D721Med (cell line): ENCODE measurements around the gene RCOR2.
A peak's percentile ranks its signal among the peaks of the same experiment; 100 is the strongest.

Experiments used
- DNase-seq: peaks from one replicate; pipeline ENCODE4 v3.0.0; 2011; ENCODE audit warnings: low spot score; ENCODE audit not compliant: insufficient read length
- FAIRE-seq: peaks from 2 replicates; lab custom pipeline; 2011; peaks lifted over from hg19 to GRCh38; lab: Jason Lieb, UNC
- CTCF ChIP-seq: IDR thresholded peaks from 2 replicates; pipeline ENCODE4 v1.5.1; 2012; ENCODE audit warnings: mild to moderate bottlenecking, control low read depth; ENCODE audit not compliant: insufficient read depth; ENCODE audit errors: missing control alignments

RCOR2 gene

GRCh38 chr11:63876616-63877015 is 40.3 kb downstream of the RCOR2 start:
- no peak for TF ChIP-seq CTCF
- FAIRE-seq = no peak
- DNase-seq = no peak

DNA sequence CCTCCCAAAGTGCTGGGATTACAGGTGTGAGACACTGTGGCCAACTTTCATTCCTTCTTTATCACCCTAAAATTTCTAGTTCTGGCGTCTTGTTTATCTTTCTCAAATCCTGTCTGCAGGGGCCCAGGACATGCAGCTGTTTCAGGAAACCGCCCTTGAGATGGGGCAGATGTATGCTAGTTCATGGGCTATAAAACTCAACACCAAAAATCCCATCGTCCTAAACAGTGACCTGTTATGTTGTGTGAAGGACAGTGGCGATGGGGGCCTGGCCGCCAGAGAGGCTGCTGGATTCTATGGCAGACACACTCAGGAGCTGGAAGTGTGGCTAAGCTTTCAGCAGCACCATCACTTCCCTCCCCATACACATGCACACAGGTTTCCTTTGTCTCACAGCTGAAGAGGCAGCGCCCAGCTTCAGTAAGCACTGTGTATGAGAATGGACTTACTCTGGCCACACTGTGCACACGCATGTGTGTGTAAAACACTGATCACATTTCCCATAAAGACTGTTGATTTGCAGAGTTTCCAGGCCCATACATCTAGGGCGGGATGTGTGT is 41.4 kb downstream of the RCOR2 start:
- TF ChIP-seq CTCF = no peak
- FAIRE-seq (no peak), DNase-seq (no peak)

- no peak for TF ChIP-seq CTCF
- FAIRE-seq = no peak
- no peak for DNase-seq
These were observed 42.5 kb downstream of the RCOR2 start for GRCh38 chr11:63874511-63874910.

DNA sequence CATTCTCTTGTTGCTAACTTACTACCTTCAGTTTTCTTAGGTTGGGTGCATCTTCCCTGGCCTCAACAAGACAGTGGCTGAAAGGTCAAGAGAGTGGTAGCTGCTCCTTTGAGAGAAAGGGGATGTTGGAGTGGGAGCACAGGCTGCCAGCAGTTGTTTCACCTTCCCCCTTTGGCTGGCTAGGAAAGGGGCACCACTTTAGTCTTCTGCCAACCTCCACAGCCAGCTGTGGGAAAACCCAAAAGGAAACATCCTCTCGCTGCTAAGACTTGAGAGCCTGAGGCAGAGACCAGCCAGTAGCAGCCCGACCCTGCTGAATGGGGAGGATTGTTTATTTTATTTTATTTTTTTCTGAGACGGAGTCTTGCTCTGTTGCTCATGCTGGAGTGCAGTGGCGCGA is 43.7 kb downstream of the RCOR2 start:
- FAIRE-seq (no peak), DNase-seq (peak; percentile 4)
- no peak for TF ChIP-seq CTCF

DNA sequence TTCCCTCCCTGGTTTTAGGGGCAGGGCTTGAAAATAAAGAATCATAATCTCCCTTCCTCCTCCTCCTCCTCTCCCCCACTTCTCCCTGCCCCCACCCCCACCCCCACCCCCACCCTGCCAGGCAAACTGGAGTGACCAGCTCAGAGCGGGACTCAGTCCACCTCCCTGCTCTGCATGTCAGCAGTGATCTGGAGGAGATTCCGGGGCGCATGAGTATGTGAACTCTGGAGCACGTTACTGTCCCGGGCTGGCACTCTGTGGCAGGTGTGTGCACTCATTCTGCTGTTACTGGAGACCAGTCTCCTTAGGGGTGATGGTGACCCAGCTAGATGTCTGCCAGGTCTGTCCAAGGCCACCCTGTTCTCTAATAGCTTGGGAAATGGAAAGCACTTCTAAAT is 44.2 kb downstream of the RCOR2 start:
- no peak for TF ChIP-seq CTCF
- DNase-seq = no peak
- FAIRE-seq = no peak

GRCh38 chr11:63871962-63872799 is 44.8 kb downstream of the RCOR2 start:
- no peak for FAIRE-seq

More at GRCh38 chr11:63871962-63872799, 44.8 kb downstream of the RCOR2 start:
- DNase-seq = peak; percentile 44
- TF ChIP-seq CTCF = peak; percentile 28
